HepG2 (cell line): ENCODE results near the gene POFUT1. TPM values are rescaled to one million over a fixed set of nuclear protein-coding genes. Genes with fewer than 3 reads are reported as not detected.

ENCODE experiments used
- ATAC-seq: fragments of 200-7000 bp; cut with Tn5 transposase; 3 replicates; pipeline ENCODE4 v1.9.1; 2020; ENCODE audit warnings: mild to moderate bottlenecking, moderate library complexity
- BruUV-seq: library from RNA; stranded (reverse); fragments of 400-500 nt; replicated peaks from 2 replicates; lab custom pipeline; 2021; lab: Mats Ljungman, UMichigan
- CTCF ChIA-PET: fragments of 300-600 bp; formaldehyde crosslinking; extraction: SDS; loops from one replicate; lab custom pipeline; 2021; ENCODE audit warnings: low total read pairs, inconsistent platforms, low intra/inter-chr PET ratio; lab: Yijun Ruan, JAX
- POLR2A ChIA-PET: fragments of 350-600 bp; sonication (Branson Sonifier 250); formaldehyde crosslinking; loops from one replicate; lab custom pipeline; 2020; ENCODE audit warnings: antibody characterized with exemption, inconsistent platforms; lab: Yijun Ruan, JAX
- DNase-seq: peaks from one replicate; pipeline ENCODE4 v3.0.0-alpha.2; 2015; ENCODE audit warnings: low spot score
- FAIRE-seq: peaks from 3 replicates; lab custom pipeline; 2011; peaks lifted over from hg19 to GRCh38; lab: Jason Lieb, UNC
- H2AFZ ChIP-seq: one replicate; pipeline ENCODE4 v1.6.1; 2011; ENCODE audit warnings: low read length, inconsistent platforms
- H3K27ac ChIP-seq: fragments of 300-600 bp; 3 replicates; pipeline ENCODE4 v1.8.0; 2011; ENCODE audit warnings: mixed run types, mild to moderate bottlenecking, mixed read lengths, low read length, inconsistent platforms; ENCODE audit not compliant: insufficient read depth; ENCODE audit errors: extremely low read length
- H3K27me3 ChIP-seq, 2 experiments: fragments of 200-600 bp in 1 of 2; 2 replicates in 1 of 2; 3 replicates in 1 of 2; pipeline versions ENCODE4 v1.6.0 to v1.8.0; 2011; ENCODE audit warnings: low read length in 2 of 2, mild to moderate bottlenecking in 2 of 2, moderate library complexity in 2 of 2, inconsistent platforms in 1 of 2; ENCODE audit not compliant: insufficient read depth in 2 of 2, control insufficient read depth in 1 of 2
- H3K36me3 ChIP-seq, 2 experiments: fragments of 200-600 bp in 1 of 2; replicated peaks in 1 of 2; 2 replicates in 1 of 2; 3 replicates in 1 of 2; pipeline versions ENCODE4 v1.5.1 to v1.8.0; 2011; ENCODE audit warnings: low read length in 2 of 2, inconsistent platforms in 1 of 2; ENCODE audit not compliant: insufficient read depth in 2 of 2, control insufficient read depth in 1 of 2
- H3K4me1 ChIP-seq: 2 replicates; pipeline ENCODE4 v1.5.1; 2012; ENCODE audit warnings: low read length, inconsistent platforms; ENCODE audit not compliant: insufficient read depth
- H3K4me2 ChIP-seq: 2 replicates; pipeline ENCODE4 v1.6.0; 2011; ENCODE audit warnings: low read depth, low read length, inconsistent platforms
- H3K4me3 ChIP-seq, 3 experiments: fragments of 200-600 bp in 1 of 3; sonication (generic), shearing (Covaris generic) in 1 of 3; replicated peaks in 1 of 3; 2 replicates each; pipeline ENCODE4 v1.5.1; 2011 to 2016; ENCODE audit warnings: low read length in 3 of 3, inconsistent platforms in 2 of 3, low read depth in 2 of 3, mild to moderate bottlenecking in 2 of 3, control low read depth in 1 of 3, mixed read lengths in 1 of 3; ENCODE audit not compliant: insufficient read depth in 1 of 3
- H3K79me2 ChIP-seq: one replicate; pipeline ENCODE4 v1.6.1; 2011; ENCODE audit warnings: low read length, inconsistent platforms; ENCODE audit not compliant: insufficient read depth
- H3K9ac ChIP-seq: 2 replicates; pipeline ENCODE4 v1.6.0; 2011; ENCODE audit warnings: mild to moderate bottlenecking, low read depth, low read length, inconsistent platforms; ENCODE audit not compliant: insufficient read depth
- H3K9me3 ChIP-seq: 2 replicates; pipeline ENCODE4 v1.5.1; 2012; ENCODE audit warnings: mild to moderate bottlenecking, low read length
- H4K20me1 ChIP-seq: 2 replicates; pipeline ENCODE4 v1.6.0; 2011; ENCODE audit warnings: inconsistent platforms, mild to moderate bottlenecking, low read length, moderate library complexity; ENCODE audit not compliant: insufficient read depth
- HNRNPH1 ChIP-seq: fragments of 200-400 bp; formaldehyde crosslinking; optimal IDR thresholded peaks from 2 replicates; pipeline ENCODE3; 2017; ENCODE audit warnings: mild to moderate bottlenecking, low read depth, low read length
- SOX13 ChIP-seq, 3 experiments: fragments of 450-650 bp in 1 of 3; sonication (generic) in 1 of 3; formaldehyde crosslinking in 1 of 3; IDR thresholded peaks in 2 of 3; conservative IDR thresholded peaks in 1 of 3; 2 replicates each; pipeline versions ENCODE4 v1.5.0 to v1.6.1; 2016 to 2020; ENCODE audit warnings: antibody characterized with exemption in 1 of 3, mild to moderate bottlenecking in 1 of 3, missing compliant biosample characterization in 1 of 3, missing genetic modification reagents in 1 of 3, moderate library complexity in 1 of 3
- SP4 ChIP-seq: sonication (generic); formaldehyde crosslinking; IDR thresholded peaks from 2 replicates; pipeline ENCODE4 v1.8.1; 2023; ENCODE audit warnings: mild to moderate bottlenecking, missing genetic modification reagents
- TAF1 ChIP-seq: sonication (generic); formaldehyde crosslinking; IDR thresholded peaks from 2 replicates; pipeline ENCODE4 v1.4.0; 2020; ENCODE audit warnings: missing genetic modification reagents
- WGBS: methylation state at CpG from one replicate; pipeline ENCODE4 v1.1.6; 2017; ENCODE audit warnings: low lambda C conversion rate; 5-methylcytosine and 5-hydroxymethylcytosine counted together
- in situ Hi-C: cut with HindIII; loops from 2 replicates; pipeline ENCODE4 v1.10.0; 2017; ENCODE audit warnings: low pct_unique_long_range_greater_than_20kb; ENCODE audit not compliant: extremely low pct_ligation_motif_present
- intact Hi-C: fragments of 100-400 bp; cut with micrococcal nuclease; formaldehyde crosslinking; loops from one replicate; pipeline ENCODE4 v1.10.0; 2022; ENCODE audit not compliant: unreplicated experiment
- polyA plus RNA-seq, 8 experiments: library from polyadenylated mRNA; depleted of rRNA in 3 of 8; stranded (reverse) in 7 of 8; unstranded in 1 of 8; fragments of >200 nt; fragmentation: Illumina TruSeq in 4 of 8; extraction: Trizol in 4 of 8; gene quantifications; 2 replicates each; pipeline versions ENCODE4 v1.2.1 to v1.2.3, GENCODE V29; 2011 to 2016; ENCODE audit warnings: low read depth in 4 of 8, missing spikeins in 1 of 8, mixed read lengths in 1 of 8; ENCODE audit not compliant: insufficient read depth in 1 of 8
- total RNA-seq, 5 experiments: library from RNA; depleted of rRNA; stranded (reverse); fragments of >200 nt; fragmentation: Illumina TruSeq; extraction: Trizol; gene quantifications; 2 replicates each; pipeline ENCODE4 v1.2.3, GENCODE V29; 2016; ENCODE audit warnings: low read depth in 1 of 5
- TF ChIP-seq, protein P1 (sequence below): sonication (generic); formaldehyde crosslinking; conservative IDR thresholded peaks from 2 replicates; pipeline ENCODE4 v1.4.0; 2020; ENCODE audit warnings: mild to moderate bottlenecking, missing genetic modification reagents, moderate library complexity

POFUT1 gene
- total and polyA plus RNA-seq, 2 of the 13 experiments (the other 11 are each of a cell fraction or from before 2014, with no cell fraction given): 35.5 to 58.3 TPM

DNA sequence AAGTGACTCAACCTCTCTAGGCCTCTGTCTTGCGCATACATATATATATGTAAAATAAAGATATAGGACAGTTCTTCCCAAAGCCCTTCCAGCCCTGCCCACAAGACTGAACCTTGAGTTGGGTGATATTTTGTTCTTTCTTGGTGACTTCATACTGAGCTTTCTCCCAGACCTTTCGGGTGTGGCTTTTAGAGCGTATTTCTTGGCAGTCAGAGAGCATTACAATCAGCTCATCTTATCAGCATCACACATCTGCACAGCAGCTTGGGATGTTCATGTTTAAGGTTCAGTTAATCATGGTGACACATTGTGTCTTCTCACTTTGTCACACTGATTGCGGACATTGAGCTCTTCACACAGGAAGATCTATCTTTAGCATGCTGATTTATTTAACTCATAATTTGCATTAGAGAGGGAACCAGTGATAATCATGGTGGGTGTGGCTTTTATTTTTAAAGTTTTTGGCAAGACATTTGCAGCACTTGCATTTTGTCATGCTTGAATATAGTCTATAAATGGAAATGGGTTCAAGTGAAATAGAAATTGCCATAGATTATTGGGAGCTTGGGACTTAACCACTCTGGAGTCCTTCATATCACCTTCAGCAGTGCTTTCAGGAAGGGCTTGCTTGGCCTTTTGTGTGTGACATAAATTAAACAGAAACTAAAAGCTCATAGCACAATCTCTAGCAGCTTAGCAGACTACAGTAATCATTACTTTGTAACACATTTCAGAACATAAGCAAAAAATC, 78.1 kb downstream of the POFUT1 start:
- Histone ChIP-seq H3K9me3 (no peaks in the 10 kb centered on the region), H3K9ac (no peak overlapping the region), H3K4me1 (peaks cover 64% of the 10 kb centered on the region), H2AFZ (no peak overlapping the region), H3K4me2 (no peak overlapping the region), H3K79me2 (peaks cover 18% of the 10 kb centered on the region), H3K4me3 (no peak overlapping the region), H3K27me3 (no peaks in the 10 kb centered on the region), H3K36me3 (peaks cover 7 to 13% of the 10 kb centered on the region in 2 experiments; a peak in 4 of 5 replicates), H3K27ac (peak overlapping the region; percentile 20), H4K20me1 (no peaks in the 10 kb centered on the region)
- in situ Hi-C loops (no loop called here), intact Hi-C loops (loop anchor here (5.0 kb wide), 2 partner anchors 43 to 78 kb away; partner anchors contain the start of genes PLAGL2 and POFUT1)
- CTCF ChIA-PET: no interaction called here
- ATAC-seq (no peak), FAIRE-seq (no peak), DNase-seq (no peak)
- 98% methylated on average over 4 of the region's 4 CpGs for WGBS
- no TSS peak for BruUV-seq
- TF ChIP-seq HNRNPH1 (no peak), TAF1 (CRISPR knock-in tag) (no peak), SP4 (0 out of 2 replicates have a peak, but pooled peaks have one; percentile 15), SOX13 (IDR thresholded peaks at IDR 0.05) (no peak), SOX13 (CRISPR knock-in tag; conservative IDR thresholded peaks at IDR 0.05 in 1 of 2, IDR thresholded peaks at IDR 0.05 in 1 of 2) (peak in 1 of 2 experiments; percentile 6; a peak in 1 of 4 replicates)
- TF ChIP-seq, protein P1, sequence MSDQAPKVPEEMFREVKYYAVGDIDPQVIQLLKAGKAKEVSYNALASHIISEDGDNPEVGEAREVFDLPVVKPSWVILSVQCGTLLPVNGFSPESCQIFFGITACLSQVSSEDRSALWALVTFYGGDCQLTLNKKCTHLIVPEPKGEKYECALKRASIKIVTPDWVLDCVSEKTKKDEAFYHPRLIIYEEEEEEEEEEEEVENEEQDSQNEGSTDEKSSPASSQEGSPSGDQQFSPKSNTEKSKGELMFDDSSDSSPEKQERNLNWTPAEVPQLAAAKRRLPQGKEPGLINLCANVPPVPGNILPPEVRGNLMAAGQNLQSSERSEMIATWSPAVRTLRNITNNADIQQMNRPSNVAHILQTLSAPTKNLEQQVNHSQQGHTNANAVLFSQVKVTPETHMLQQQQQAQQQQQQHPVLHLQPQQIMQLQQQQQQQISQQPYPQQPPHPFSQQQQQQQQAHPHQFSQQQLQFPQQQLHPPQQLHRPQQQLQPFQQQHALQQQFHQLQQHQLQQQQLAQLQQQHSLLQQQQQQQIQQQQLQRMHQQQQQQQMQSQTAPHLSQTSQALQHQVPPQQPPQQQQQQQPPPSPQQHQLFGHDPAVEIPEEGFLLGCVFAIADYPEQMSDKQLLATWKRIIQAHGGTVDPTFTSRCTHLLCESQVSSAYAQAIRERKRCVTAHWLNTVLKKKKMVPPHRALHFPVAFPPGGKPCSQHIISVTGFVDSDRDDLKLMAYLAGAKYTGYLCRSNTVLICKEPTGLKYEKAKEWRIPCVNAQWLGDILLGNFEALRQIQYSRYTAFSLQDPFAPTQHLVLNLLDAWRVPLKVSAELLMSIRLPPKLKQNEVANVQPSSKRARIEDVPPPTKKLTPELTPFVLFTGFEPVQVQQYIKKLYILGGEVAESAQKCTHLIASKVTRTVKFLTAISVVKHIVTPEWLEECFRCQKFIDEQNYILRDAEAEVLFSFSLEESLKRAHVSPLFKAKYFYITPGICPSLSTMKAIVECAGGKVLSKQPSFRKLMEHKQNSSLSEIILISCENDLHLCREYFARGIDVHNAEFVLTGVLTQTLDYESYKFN (CRISPR knock-in tag): 0 out of 2 replicates have a peak, but pooled peaks have one; percentile 9
- POLR2A ChIA-PET: interaction anchor here (1.1 to 1.9 kb wide), 3 partner anchors 11 to 50 kb away, joined by 3 to 7 read pairs (median 3); no protein-coding TSS in a partner anchor
